Right atrium auricular region (tissue), 2 donors: ENCODE data around the gene RAB11FIP4. TPM values are rescaled to one million over a fixed set of nuclear protein-coding genes. Genes with fewer than 3 reads are reported as not detected.
A peak's percentile ranks its signal among the peaks of the same experiment; 100 is the strongest.

ENCODE experiments used
- DNase-seq: peaks from one replicate; pipeline ENCODE4 v3.0.0-alpha.2; 2019; ENCODE audit warnings: low spot score
- H3K27ac ChIP-seq, 2 donors: fragments of 200-600 bp; sonication (generic); 1 replicate in 1 of 2; 2 replicates in 1 of 2; pipeline ENCODE4 v1.5.1; 2016 to 2019
- H3K27me3 ChIP-seq, 2 donors: fragments of 200-600 bp; sonication (generic); one replicate each; pipeline versions ENCODE4 v1.5.1 to v1.6.0; 2017 to 2019
- H3K36me3 ChIP-seq: fragments of 200-600 bp; sonication (generic); one replicate; pipeline ENCODE4 v1.5.1; 2016
- H3K4me1 ChIP-seq, 2 donors: fragments of 200-600 bp; sonication (generic); one replicate each; pipeline versions ENCODE4 v1.5.1 to v1.6.0; 2017 to 2019
- H3K4me3 ChIP-seq, 2 donors: fragments of 200-600 bp; sonication (generic); 1 replicate in 1 of 2; 2 replicates in 1 of 2; pipeline ENCODE4 v1.5.1; 2017 to 2019; ENCODE audit warnings: mild to moderate bottlenecking in 1 of 2, moderate library complexity in 1 of 2
- H3K9me3 ChIP-seq, 2 donors: fragments of 200-600 bp; sonication (generic); one replicate each; pipeline ENCODE4 v1.5.1; 2019
- CTCF ChIP-seq, 2 donors: fragments of 200-600 bp; sonication (generic); IDR thresholded peaks; one replicate each; pipeline ENCODE4 v1.5.1; 2019; ENCODE audit warnings: antibody characterized with exemption in 2 of 2
- total RNA-seq, 2 donors: library from RNA; depleted of rRNA; stranded (reverse); fragments of >200 nt; gene quantifications; one replicate each; pipeline ENCODE4 v1.1.0, GENCODE V29; 2016

The RAB11FIP4 gene
- total RNA-seq, 2 donors from 2014 or later: 4.4 to 7.2 TPM

- no peak for TF ChIP-seq CTCF (IDR thresholded peaks at IDR 0.05)
- H3K36me3 ChIP-seq: no peaks in the 10 kb centered on the region
- no peaks in the 10 kb centered on the region for H3K9me3 ChIP-seq
- no peaks in the 10 kb centered on the region for H3K27me3 ChIP-seq
- no peak for DNase-seq
- H3K4me1 ChIP-seq: peaks cover 0 to 41% of the 10 kb centered on the region in 2 donors
- no peak overlapping the region for H3K27ac ChIP-seq
- H3K4me3 ChIP-seq: no peak overlapping the region
Observed at GRCh38 chr17:31575043-31575442, 183.6 kb downstream of the RAB11FIP4 start.

- no peak for DNase-seq
- H3K9me3 ChIP-seq: no peaks in the 10 kb centered on the region
- peaks cover 0 to 32% of the 10 kb centered on the region in 2 donors for H3K4me1 ChIP-seq
- no peak overlapping the region for H3K27ac ChIP-seq
- no peak for TF ChIP-seq CTCF (IDR thresholded peaks at IDR 0.05)
- no peak overlapping the region for H3K4me3 ChIP-seq
- H3K27me3 ChIP-seq: no peaks in the 10 kb centered on the region
- H3K36me3 ChIP-seq: no peaks in the 10 kb centered on the region
Observed at GRCh38 chr17:31579265-31579664, 187.8 kb downstream of the RAB11FIP4 start.

- Histone ChIP-seq H3K27me3 (no peaks in the 10 kb centered on the region), H3K9me3 (no peaks in the 10 kb centered on the region), H3K4me1 (peaks cover 0 to 32% of the 10 kb centered on the region in 2 donors), H3K4me3 (no peak overlapping the region), H3K36me3 (no peaks in the 10 kb centered on the region), H3K27ac (peak overlapping the region; percentile 82 to 87)
- no peak for TF ChIP-seq CTCF (IDR thresholded peaks at IDR 0.05)
- no peak for DNase-seq
Observed at GRCh38 chr17:31580316-31580705, 188.8 kb downstream of the RAB11FIP4 start.

GRCh38 chr17:31580706-31581490 lies 189.4 kb downstream of the RAB11FIP4 start:
- no peak for TF ChIP-seq CTCF (IDR thresholded peaks at IDR 0.05)
- H3K27me3 ChIP-seq: no peaks in the 10 kb centered on the region
- DNase-seq: peak; percentile 75
- H3K27ac ChIP-seq: peak overlapping the region; percentile 82 to 87
- no peaks in the 10 kb centered on the region for H3K9me3 ChIP-seq
- no peaks in the 10 kb centered on the region for H3K36me3 ChIP-seq
- H3K4me3 ChIP-seq: peak overlapping the region in 1 of 2 donors; percentile 32
- H3K4me1 ChIP-seq: peaks cover 0 to 32% of the 10 kb centered on the region in 2 donors

GRCh38 chr17:31581491-31581890 lies 190.0 kb downstream of the RAB11FIP4 start:
- Histone ChIP-seq H3K36me3 (no peaks in the 10 kb centered on the region), H3K27ac (peak overlapping the region; percentile 82 to 87), H3K27me3 (no peaks in the 10 kb centered on the region), H3K9me3 (no peaks in the 10 kb centered on the region), H3K4me1 (peaks cover 0 to 32% of the 10 kb centered on the region in 2 donors), H3K4me3 (peak overlapping the region in 1 of 2 donors; percentile 32)
- no peak for DNase-seq
- TF ChIP-seq CTCF (IDR thresholded peaks at IDR 0.05): no peak
